Ecto neural progenitor cell (in vitro differentiated cells): Measurements from ENCODE around the gene C1orf105.

ENCODE experiments used
- DNase-seq: peaks from one replicate; pipeline ENCODE4 v3.0.0-alpha.2; 2018; ENCODE audit warnings: low spot score

Gene C1orf105

GRCh38 chr1:172397221-172397620 is 23.3 kb upstream of the C1orf105 start:
- DNase-seq, result no peak

- DNase-seq, result no peak
Observed at GRCh38 chr1:172397633-172398032, 22.9 kb upstream of the C1orf105 start.

- no peak for DNase-seq
Observed at GRCh38 chr1:172398193-172398592, 22.3 kb upstream of the C1orf105 start.

- DNase-seq, result no peak
Observed at GRCh38 chr1:172398970-172399755, 21.3 kb upstream of the C1orf105 start.

GRCh38 chr1:172399756-172400721 is 20.4 kb upstream of the C1orf105 start:
- no peak for DNase-seq

GRCh38 chr1:172400722-172401105 is 19.8 kb upstream of the C1orf105 start:
- no peak for DNase-seq

GRCh38 chr1:172401477-172401876 is 19.0 kb upstream of the C1orf105 start:
- DNase-seq, result no peak

GRCh38 chr1:172401892-172402291 is 18.6 kb upstream of the C1orf105 start:
- no peak for DNase-seq

- no peak for DNase-seq
Observed at GRCh38 chr1:172402878-172403569, 17.5 kb upstream of the C1orf105 start.

GRCh38 chr1:172404121-172404520 is 16.4 kb upstream of the C1orf105 start:
- DNase-seq, result no peak

GRCh38 chr1:172405912-172406311 is 14.6 kb upstream of the C1orf105 start:
- no peak for DNase-seq

- DNase-seq, result no peak
Observed at GRCh38 chr1:172406968-172407367, 13.5 kb upstream of the C1orf105 start.

- no peak for DNase-seq
Observed at GRCh38 chr1:172408958-172409357, 11.5 kb upstream of the C1orf105 start.

GRCh38 chr1:172410027-172410426 is 10.5 kb upstream of the C1orf105 start:
- no peak for DNase-seq

GRCh38 chr1:172411791-172412338 is 8.6 kb upstream of the C1orf105 start:
- no peak for DNase-seq

GRCh38 chr1:172414331-172414730 is 6.2 kb upstream of the C1orf105 start:
- DNase-seq, result no peak

- no peak for DNase-seq
Observed at GRCh38 chr1:172416496-172417035, 3.9 kb upstream of the C1orf105 start.

- no peak for DNase-seq
Observed at GRCh38 chr1:172417557-172417956, 2.9 kb upstream of the C1orf105 start.

GRCh38 chr1:172421974-172422604 is 1.6 kb downstream of the C1orf105 start:
- DNase-seq, result no peak

GRCh38 chr1:172423336-172423735 is 2.9 kb downstream of the C1orf105 start:
- no peak for DNase-seq

- no peak for DNase-seq
Observed at GRCh38 chr1:172425339-172425738, 4.9 kb downstream of the C1orf105 start.
